ENCODE measurements around the gene MMP27.
"Not testable (repeated sequence)": the region's sequence is repeated elsewhere in the genome, so short reads cannot be mapped to it uniquely, and the experiment has no call there.

MMP27 gene

GRCh38 chr11:102705626-102706025, at the start of gene MMP27:
TSS of gene MMP27 (minus strand) at chr11:102705769. CDS start at chr11:102705714, 55 bp downstream.
- no peak for DNase-seq (ENCODE audit: low spot score)

- no peak for DNase-seq (ENCODE audit: low spot score)
These were observed 47.7 kb upstream of the MMP27 start for GRCh38 chr11:102753267-102753666.

- DNase-seq (ENCODE audit: low spot score): no peak
These were observed 46.1 kb upstream of the MMP27 start for GRCh38 chr11:102751673-102752072.

GRCh38 chr11:102749101-102749722, 43.6 kb upstream of the MMP27 start:
- no peak for DNase-seq (ENCODE audit: low spot score)

GRCh38 chr11:102746746-102747578, 41.4 kb upstream of the MMP27 start:
- DNase-seq (ENCODE audit: low spot score): not testable (repeated sequence)

GRCh38 chr11:102734650-102735049, 29.1 kb upstream of the MMP27 start:
- no peak for DNase-seq (ENCODE audit: low spot score)

GRCh38 chr11:102733232-102733875, 27.8 kb upstream of the MMP27 start:
- DNase-seq (ENCODE audit: low spot score): peak; percentile 49

GRCh38 chr11:102730944-102731343, 25.4 kb upstream of the MMP27 start:
- not testable (repeated sequence) for DNase-seq (ENCODE audit: low spot score)

- DNase-seq (ENCODE audit: low spot score): no peak
These were observed 24.6 kb upstream of the MMP27 start for GRCh38 chr11:102729849-102730815.

- no peak for DNase-seq (ENCODE audit: low spot score)
These were observed 22.3 kb upstream of the MMP27 start for GRCh38 chr11:102727890-102728289.

GRCh38 chr11:102724904-102725500, 19.4 kb upstream of the MMP27 start, which contains the start of gene MMP8:
TSS of gene MMP8 (minus strand) at chr11:102724954. CDS start at chr11:102724855, 99 bp downstream.
- DNase-seq (ENCODE audit: low spot score): no peak

GRCh38 chr11:102722821-102723220, 17.3 kb upstream of the MMP27 start:
- no peak for DNase-seq (ENCODE audit: low spot score)

- no peak for DNase-seq (ENCODE audit: low spot score)
These were observed 14.2 kb upstream of the MMP27 start for GRCh38 chr11:102719620-102720277.

- DNase-seq (ENCODE audit: low spot score): no peak
These were observed 11.7 kb upstream of the MMP27 start for GRCh38 chr11:102717280-102717679.

GRCh38 chr11:102716527-102716926, 11.0 kb upstream of the MMP27 start:
- no peak for DNase-seq (ENCODE audit: low spot score)

- DNase-seq (ENCODE audit: low spot score): no peak
These were observed 6.6 kb upstream of the MMP27 start for GRCh38 chr11:102712137-102712536.

GRCh38 chr11:102709201-102709945, 3.8 kb upstream of the MMP27 start:
- no peak for DNase-seq (ENCODE audit: low spot score)

GRCh38 chr11:102708654-102709053, 3.1 kb upstream of the MMP27 start:
- DNase-seq (ENCODE audit: low spot score): no peak

GRCh38 chr11:102704841-102705240, 728 bp downstream of the MMP27 start:
- no peak for DNase-seq (ENCODE audit: low spot score)
